SK-N-SH (cell line): ENCODE measurements around the gene FOXL1.
A peak's percentile ranks its signal among the peaks of the same experiment; 100 is the strongest.

Source experiments
- GATA2 ChIP-seq: sonication (generic); formaldehyde crosslinking; IDR thresholded peaks from 2 replicates; pipeline ENCODE4 v1.5.0; 2020; ENCODE audit warnings: mild to moderate bottlenecking, missing genetic modification reagents
- NFIC ChIP-seq: IDR thresholded peaks from 2 replicates; pipeline ENCODE4 v1.4.0; 2012; ENCODE audit warnings: borderline replicate concordance
- NRF1 ChIP-seq: IDR thresholded peaks from 2 replicates; pipeline ENCODE4 v1.6.1; 2012; ENCODE audit warnings: low read depth, mild to moderate bottlenecking, low read length
- POLR2AphosphoS5 ChIP-seq: IDR thresholded peaks from 2 replicates; pipeline ENCODE4 v1.6.1; 2012; ENCODE audit warnings: low read depth, low read length
- TAF1 ChIP-seq: IDR thresholded peaks from 2 replicates; pipeline ENCODE4 v1.6.1; 2012; ENCODE audit warnings: low read depth, mild to moderate bottlenecking, low read length, moderate library complexity, borderline replicate concordance
- YY1 ChIP-seq: IDR thresholded peaks from 2 replicates; pipeline ENCODE4 v1.4.0; 2012; ENCODE audit warnings: low read depth, mild to moderate bottlenecking
- TF ChIP-seq, protein P1 (sequence below): fragments of 200-600 bp; sonication (generic); IDR thresholded peaks from 2 replicates; pipeline ENCODE4 v1.6.1; 2017; ENCODE audit warnings: antibody characterized with exemption, mild to moderate bottlenecking, moderate library complexity
- TF ChIP-seq, protein P2 (sequence below): IDR thresholded peaks from 2 replicates; pipeline ENCODE4; 2012
- TF ChIP-seq, protein P3 (sequence below): IDR thresholded peaks from 2 replicates; pipeline ENCODE4 v1.4.0; 2012; ENCODE audit warnings: low read depth

DNA sequence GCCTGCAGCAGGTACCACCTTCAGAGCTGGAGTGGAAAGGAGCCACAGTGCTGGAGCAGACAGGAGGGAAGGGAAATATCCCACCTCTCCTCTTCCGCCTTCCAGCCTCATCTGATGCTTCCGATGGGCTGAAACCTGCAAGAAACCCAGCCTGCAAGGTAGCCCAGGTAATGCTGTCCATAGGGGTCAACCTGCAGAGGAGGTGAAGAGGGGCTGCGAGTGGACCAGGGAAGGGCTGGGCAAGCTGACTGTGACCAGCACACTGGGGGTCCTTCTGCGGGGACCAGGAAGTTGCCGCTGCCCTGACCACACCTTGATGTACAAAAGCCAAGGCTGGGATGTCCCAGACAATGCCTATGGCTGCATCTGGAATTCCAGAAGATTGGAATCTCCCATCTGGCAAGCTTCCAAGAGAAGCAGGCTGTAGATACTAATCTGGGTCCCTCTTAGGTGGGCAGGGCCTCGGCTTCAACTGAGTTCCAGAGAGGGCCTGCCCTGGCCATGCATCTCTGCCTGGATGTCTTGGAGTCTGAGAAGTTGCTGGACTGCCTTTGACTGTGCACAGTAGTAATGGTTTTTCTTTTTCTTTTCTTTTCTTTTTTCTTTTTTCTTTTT lies 5.8 kb downstream of the FOXL1 start:
- TF ChIP-seq, protein P1, sequence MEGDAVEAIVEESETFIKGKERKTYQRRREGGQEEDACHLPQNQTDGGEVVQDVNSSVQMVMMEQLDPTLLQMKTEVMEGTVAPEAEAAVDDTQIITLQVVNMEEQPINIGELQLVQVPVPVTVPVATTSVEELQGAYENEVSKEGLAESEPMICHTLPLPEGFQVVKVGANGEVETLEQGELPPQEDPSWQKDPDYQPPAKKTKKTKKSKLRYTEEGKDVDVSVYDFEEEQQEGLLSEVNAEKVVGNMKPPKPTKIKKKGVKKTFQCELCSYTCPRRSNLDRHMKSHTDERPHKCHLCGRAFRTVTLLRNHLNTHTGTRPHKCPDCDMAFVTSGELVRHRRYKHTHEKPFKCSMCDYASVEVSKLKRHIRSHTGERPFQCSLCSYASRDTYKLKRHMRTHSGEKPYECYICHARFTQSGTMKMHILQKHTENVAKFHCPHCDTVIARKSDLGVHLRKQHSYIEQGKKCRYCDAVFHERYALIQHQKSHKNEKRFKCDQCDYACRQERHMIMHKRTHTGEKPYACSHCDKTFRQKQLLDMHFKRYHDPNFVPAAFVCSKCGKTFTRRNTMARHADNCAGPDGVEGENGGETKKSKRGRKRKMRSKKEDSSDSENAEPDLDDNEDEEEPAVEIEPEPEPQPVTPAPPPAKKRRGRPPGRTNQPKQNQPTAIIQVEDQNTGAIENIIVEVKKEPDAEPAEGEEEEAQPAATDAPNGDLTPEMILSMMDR: no peak
- TF ChIP-seq, protein P2, sequence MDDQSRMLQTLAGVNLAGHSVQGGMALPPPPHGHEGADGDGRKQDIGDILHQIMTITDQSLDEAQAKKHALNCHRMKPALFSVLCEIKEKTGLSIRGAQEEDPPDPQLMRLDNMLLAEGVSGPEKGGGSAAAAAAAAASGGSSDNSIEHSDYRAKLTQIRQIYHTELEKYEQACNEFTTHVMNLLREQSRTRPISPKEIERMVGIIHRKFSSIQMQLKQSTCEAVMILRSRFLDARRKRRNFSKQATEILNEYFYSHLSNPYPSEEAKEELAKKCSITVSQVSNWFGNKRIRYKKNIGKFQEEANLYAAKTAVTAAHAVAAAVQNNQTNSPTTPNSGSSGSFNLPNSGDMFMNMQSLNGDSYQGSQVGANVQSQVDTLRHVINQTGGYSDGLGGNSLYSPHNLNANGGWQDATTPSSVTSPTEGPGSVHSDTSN: no peak
- TF ChIP-seq NRF1 (no peak), NFIC (peak; percentile 65), GATA2 (CRISPR knock-in tag) (no peak), YY1 (no peak), TAF1 (no peak), POLR2AphosphoS5 (no peak)
- TF ChIP-seq, protein P3, sequence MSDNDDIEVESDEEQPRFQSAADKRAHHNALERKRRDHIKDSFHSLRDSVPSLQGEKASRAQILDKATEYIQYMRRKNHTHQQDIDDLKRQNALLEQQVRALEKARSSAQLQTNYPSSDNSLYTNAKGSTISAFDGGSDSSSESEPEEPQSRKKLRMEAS: no peak
